ENCODE results near the gene ACP4. TPM values are rescaled to one million over a fixed set of nuclear protein-coding genes. Genes with fewer than 3 reads are reported as not detected.
"Not testable (repeated sequence)": the region's sequence is repeated elsewhere in the genome, so short reads cannot be mapped to it uniquely, and the experiment has no call there.

ACP4 gene
- total RNA-seq, 1 donor = not detected

DNA sequence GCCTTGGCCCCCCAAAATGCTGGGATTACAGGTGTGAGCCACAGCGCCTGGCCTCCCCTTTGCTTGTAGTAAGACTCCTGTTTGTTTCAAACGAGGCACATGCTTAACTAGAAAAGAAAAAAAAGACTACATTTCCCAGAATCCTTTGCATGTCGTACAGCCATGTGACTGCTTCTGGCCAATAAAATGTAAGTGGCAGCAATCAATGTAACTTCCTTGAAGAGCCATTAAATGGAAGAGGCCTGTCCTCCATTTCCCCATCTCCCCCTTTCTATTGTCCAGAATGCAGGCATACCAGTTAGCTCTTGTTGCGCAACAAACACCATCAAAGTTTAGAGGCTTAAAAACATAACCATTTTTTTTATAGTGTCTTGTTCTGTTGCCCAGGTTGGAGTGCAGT is 30.3 kb upstream of the ACP4 start:
- TF ChIP-seq CTCF (IDR thresholded peaks at IDR 0.05; ENCODE audit: extremely low read depth, low read depth, low read length) = no peak
- Histone ChIP-seq H3K27ac (ENCODE audit: low read depth, low read length) (no peak overlapping the region), H3K27me3 (ENCODE audit: insufficient read depth, low read length) (no peaks in the 10 kb centered on the region), H3K36me3 (ENCODE audit: insufficient read depth, low read length) (no peaks in the 10 kb centered on the region), H3K9me3 (ENCODE audit: low read depth, low read length) (no peaks in the 10 kb centered on the region), H3K79me2 (ENCODE audit: insufficient read depth, low read length) (no peaks in the 10 kb centered on the region), H4K20me1 (ENCODE audit: insufficient read depth, low read length) (no peaks in the 10 kb centered on the region), H3K4me2 (ENCODE audit: insufficient read depth, low read length) (no peak overlapping the region), H3K4me1 (ENCODE audit: insufficient read depth, low read length) (no peaks in the 10 kb centered on the region), H3K4me3 (ENCODE audit: insufficient read depth, low read length) (no peak overlapping the region), H2AFZ (ENCODE audit: low read length) (no peak overlapping the region)
- peak; percentile 90 for DNase-seq (ENCODE audit: insufficient read length, low spot score, missing footprints)

DNA sequence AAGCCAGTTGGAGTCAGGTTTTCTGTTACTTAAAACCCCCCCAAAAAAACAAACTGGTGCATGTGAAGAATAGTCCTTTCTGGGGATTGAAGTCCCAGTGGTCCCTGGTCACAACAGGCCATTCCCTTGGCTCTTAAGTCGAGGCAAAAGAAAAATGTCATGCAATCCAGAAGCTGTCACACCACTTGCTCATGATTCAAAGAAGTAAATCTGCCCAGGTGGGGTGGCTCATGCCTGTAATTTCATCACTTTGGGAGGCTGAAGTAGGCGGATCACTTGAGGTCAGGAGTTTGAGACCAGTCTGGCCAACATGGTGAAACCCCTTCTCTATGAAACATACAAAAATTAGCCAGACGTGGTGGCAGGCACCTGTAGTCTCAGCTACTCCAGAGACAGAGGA is 28.7 kb upstream of the ACP4 start:
- not testable (repeated sequence) for H2AFZ ChIP-seq (ENCODE audit: low read length); H3K4me2 ChIP-seq (ENCODE audit: insufficient read depth, low read length); H3K27me3 ChIP-seq (ENCODE audit: insufficient read depth, low read length)

DNA sequence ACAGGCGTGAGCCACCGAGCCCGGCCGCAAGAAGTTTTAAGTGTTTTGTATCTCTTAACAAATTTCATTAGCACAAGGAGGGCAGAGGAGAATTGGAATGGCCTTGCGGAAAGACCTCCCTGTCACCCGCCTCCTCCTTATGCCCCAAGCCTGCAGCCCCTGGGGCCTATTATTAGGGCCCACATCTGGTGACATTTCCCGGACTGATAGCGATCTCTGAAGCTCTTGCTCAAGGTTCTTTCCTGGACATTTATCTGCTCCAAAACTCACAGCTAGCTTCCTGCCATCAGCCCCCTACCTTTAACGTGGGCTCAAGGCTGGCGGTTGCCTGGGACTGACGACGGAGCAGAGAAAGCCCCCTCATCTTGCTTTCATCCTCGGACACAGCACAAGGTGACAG is 26.7 kb upstream of the ACP4 start:
- not testable (repeated sequence) for H2AFZ ChIP-seq (ENCODE audit: low read length); DNase-seq (ENCODE audit: insufficient read length, low spot score, missing footprints); H3K4me3 ChIP-seq (ENCODE audit: insufficient read depth, low read length); H3K27ac ChIP-seq (ENCODE audit: low read depth, low read length); H3K27me3 ChIP-seq (ENCODE audit: insufficient read depth, low read length); H3K4me1 ChIP-seq (ENCODE audit: insufficient read depth, low read length); H3K9me3 ChIP-seq (ENCODE audit: low read depth, low read length); H3K36me3 ChIP-seq (ENCODE audit: insufficient read depth, low read length); H3K4me2 ChIP-seq (ENCODE audit: insufficient read depth, low read length); H3K79me2 ChIP-seq (ENCODE audit: insufficient read depth, low read length); H4K20me1 ChIP-seq (ENCODE audit: insufficient read depth, low read length)

More for the DNA sequence above, 28.7 kb upstream of the ACP4 start:
- H4K20me1 ChIP-seq (ENCODE audit: insufficient read depth, low read length); H3K36me3 ChIP-seq (ENCODE audit: insufficient read depth, low read length); DNase-seq (ENCODE audit: insufficient read length, low spot score, missing footprints); H3K79me2 ChIP-seq (ENCODE audit: insufficient read depth, low read length); H3K27ac ChIP-seq (ENCODE audit: low read depth, low read length); H3K9me3 ChIP-seq (ENCODE audit: low read depth, low read length); H3K4me3 ChIP-seq (ENCODE audit: insufficient read depth, low read length); H3K4me1 ChIP-seq (ENCODE audit: insufficient read depth, low read length): not testable (repeated sequence)

DNA sequence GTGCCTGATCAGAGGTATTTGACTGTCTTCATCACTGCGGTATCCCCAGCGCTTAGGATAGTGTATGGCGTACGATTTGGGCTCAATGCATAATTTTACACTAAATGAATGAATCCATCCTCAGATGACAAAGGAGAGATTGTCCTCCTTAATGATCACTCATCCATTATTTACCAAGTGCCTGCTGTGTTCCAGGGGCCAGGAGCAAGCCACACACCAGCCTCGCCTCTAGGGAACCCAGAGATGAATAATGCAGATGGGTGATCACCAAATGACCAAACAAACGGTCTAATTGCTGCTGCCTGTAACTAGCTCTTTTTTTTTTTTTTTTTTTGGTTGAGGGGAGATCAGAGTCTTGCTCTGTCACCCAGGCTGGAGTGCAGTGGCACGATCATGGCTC is 25.8 kb upstream of the ACP4 start:
- no peak for TF ChIP-seq CTCF (IDR thresholded peaks at IDR 0.05; ENCODE audit: extremely low read depth, low read depth, low read length)
- Histone ChIP-seq H2AFZ (ENCODE audit: low read length) (no peak overlapping the region), H3K27me3 (ENCODE audit: insufficient read depth, low read length) (no peaks in the 10 kb centered on the region), H3K9me3 (ENCODE audit: low read depth, low read length) (no peaks in the 10 kb centered on the region), H3K4me1 (ENCODE audit: insufficient read depth, low read length) (no peaks in the 10 kb centered on the region), H4K20me1 (ENCODE audit: insufficient read depth, low read length) (no peaks in the 10 kb centered on the region), H3K4me2 (ENCODE audit: insufficient read depth, low read length) (no peak overlapping the region), H3K4me3 (ENCODE audit: insufficient read depth, low read length) (no peak overlapping the region), H3K79me2 (ENCODE audit: insufficient read depth, low read length) (no peaks in the 10 kb centered on the region), H3K27ac (ENCODE audit: low read depth, low read length) (no peak overlapping the region), H3K36me3 (ENCODE audit: insufficient read depth, low read length) (no peaks in the 10 kb centered on the region)
- no peak for DNase-seq (ENCODE audit: insufficient read length, low spot score, missing footprints)

DNA sequence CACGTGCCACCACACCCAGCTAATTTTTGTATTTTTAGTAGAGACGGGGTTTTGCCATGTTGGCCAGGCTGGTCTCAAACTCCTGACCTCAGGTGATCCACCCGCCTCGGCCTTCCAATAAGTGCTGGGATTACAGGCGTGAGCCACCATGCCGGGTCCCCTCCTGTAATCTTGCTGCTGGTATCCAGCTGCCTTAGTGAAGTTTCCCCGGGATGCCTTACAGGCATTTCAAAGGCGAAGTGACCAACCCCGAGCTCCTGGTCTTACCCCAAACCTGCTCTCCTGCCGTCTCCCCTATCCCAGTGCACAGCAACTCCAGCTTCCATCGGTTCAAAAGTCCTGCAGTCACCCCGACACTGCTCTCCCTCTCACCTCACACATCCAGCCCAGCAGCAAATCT is 23.5 kb upstream of the ACP4 start:
- not testable (repeated sequence) for H3K9me3 ChIP-seq (ENCODE audit: low read depth, low read length); H3K4me3 ChIP-seq (ENCODE audit: insufficient read depth, low read length); H3K27me3 ChIP-seq (ENCODE audit: insufficient read depth, low read length); H4K20me1 ChIP-seq (ENCODE audit: insufficient read depth, low read length); H3K36me3 ChIP-seq (ENCODE audit: insufficient read depth, low read length); H3K4me2 ChIP-seq (ENCODE audit: insufficient read depth, low read length); DNase-seq (ENCODE audit: insufficient read length, low spot score, missing footprints); H3K79me2 ChIP-seq (ENCODE audit: insufficient read depth, low read length); H2AFZ ChIP-seq (ENCODE audit: low read length); H3K4me1 ChIP-seq (ENCODE audit: insufficient read depth, low read length); H3K27ac ChIP-seq (ENCODE audit: low read depth, low read length)

GRCh38 chr19:50767263-50767662 is 23.0 kb upstream of the ACP4 start:
- not testable (repeated sequence) for DNase-seq (ENCODE audit: insufficient read length, low spot score, missing footprints); H2AFZ ChIP-seq (ENCODE audit: low read length); H3K27ac ChIP-seq (ENCODE audit: low read depth, low read length); H3K4me1 ChIP-seq (ENCODE audit: insufficient read depth, low read length); H4K20me1 ChIP-seq (ENCODE audit: insufficient read depth, low read length); H3K79me2 ChIP-seq (ENCODE audit: insufficient read depth, low read length); H3K4me2 ChIP-seq (ENCODE audit: insufficient read depth, low read length); H3K36me3 ChIP-seq (ENCODE audit: insufficient read depth, low read length); H3K27me3 ChIP-seq (ENCODE audit: insufficient read depth, low read length); H3K9me3 ChIP-seq (ENCODE audit: low read depth, low read length); H3K4me3 ChIP-seq (ENCODE audit: insufficient read depth, low read length)
